Effector memory CD4-positive, alpha-beta T cell (primary cell): ENCODE data around the gene ZNF425.

Experiments used
- DNase-seq, 3 donors: peaks; one replicate each; pipeline ENCODE4 v3.0.0-alpha.2; 2020
- H3K27ac ChIP-seq: 2 replicates; pipeline ENCODE4 v1.7.0; 2013; ENCODE audit warnings: mild to moderate bottlenecking, low read length, moderate library complexity; ENCODE audit not compliant: insufficient read depth, poor library complexity, severe bottlenecking
- H3K27me3 ChIP-seq: replicated peaks from 2 replicates; pipeline ENCODE4 v1.7.0; 2013; ENCODE audit warnings: mild to moderate bottlenecking, low read length; ENCODE audit not compliant: insufficient read depth, control insufficient read depth, poor library complexity, severe bottlenecking
- H3K36me3 ChIP-seq: 2 replicates; pipeline ENCODE4 v1.7.0; 2013; ENCODE audit warnings: mild to moderate bottlenecking, low read length, moderate library complexity; ENCODE audit not compliant: control insufficient read depth, insufficient read depth
- H3K4me1 ChIP-seq: 2 replicates; pipeline ENCODE4 v1.7.0; 2013; ENCODE audit warnings: low read length, mild to moderate bottlenecking; ENCODE audit not compliant: control insufficient read depth, insufficient read depth, poor library complexity, severe bottlenecking
- H3K4me3 ChIP-seq: 2 replicates; pipeline ENCODE4 v1.7.0; 2013; ENCODE audit warnings: low read length, low read depth, mild to moderate bottlenecking; ENCODE audit not compliant: insufficient read depth, poor library complexity, severe bottlenecking
- H3K9me3 ChIP-seq: 2 replicates; pipeline ENCODE4 v1.7.0; 2013; ENCODE audit warnings: mild to moderate bottlenecking, low read length, moderate library complexity; ENCODE audit not compliant: control insufficient read depth
- total RNA-seq, 3 donors: gene quantifications; one replicate each; lab custom pipeline; 2026; lab: John Stamatoyannopoulos, UW

The ZNF425 gene
- 0.69 to 1.2 (median 0.70) reads per million in 3 donors for total RNA-seq

GRCh38 chr7:149125863-149126661 lies at the start of gene ZNF425:
Gene ZNF425 (minus strand): TSS chr7:149126324. CDS start chr7:149126213, 111 bp downstream.
- Histone ChIP-seq H3K4me3 (peak within 1 kb of the TSS; percentile 87), H3K27ac (peak within 1 kb of the TSS; percentile 90), H3K36me3 (peaks cover 6% of the 10 kb centered on the region), H3K9me3 (peaks cover 7% of the 10 kb centered on the region), H3K4me1 (peaks cover 10% of the 10 kb centered on the region), H3K27me3 (no peaks in the 10 kb centered on the region)
- DNase-seq: peak; percentile 85 to 88 (median 86)

GRCh38 chr7:149175150-149175549 lies 49.0 kb upstream of the ZNF425 start:
- peaks cover 47% of the 10 kb centered on the region for H3K36me3 ChIP-seq
- H3K9me3 ChIP-seq: no peaks in the 10 kb centered on the region
- no peak for DNase-seq
- no peaks in the 10 kb centered on the region for H3K27me3 ChIP-seq
- H3K4me3 ChIP-seq: no peak overlapping the region
- H3K27ac ChIP-seq: no peak overlapping the region
- no peaks in the 10 kb centered on the region for H3K4me1 ChIP-seq

- DNase-seq: no peak
- no peak overlapping the region for H3K27ac ChIP-seq
- H3K27me3 ChIP-seq: no peaks in the 10 kb centered on the region
- H3K4me1 ChIP-seq: no peaks in the 10 kb centered on the region
- H3K9me3 ChIP-seq: no peaks in the 10 kb centered on the region
- no peak overlapping the region for H3K4me3 ChIP-seq
- peaks cover 43% of the 10 kb centered on the region for H3K36me3 ChIP-seq
Observed at GRCh38 chr7:149172534-149172920, 46.4 kb upstream of the ZNF425 start.

GRCh38 chr7:149171892-149172533 lies 45.9 kb upstream of the ZNF425 start:
- DNase-seq: no peak
- H3K27me3 ChIP-seq: no peaks in the 10 kb centered on the region
- no peaks in the 10 kb centered on the region for H3K9me3 ChIP-seq
- H3K4me3 ChIP-seq: no peak overlapping the region
- H3K4me1 ChIP-seq: no peaks in the 10 kb centered on the region
- H3K36me3 ChIP-seq: peaks cover 43% of the 10 kb centered on the region
- H3K27ac ChIP-seq: no peak overlapping the region

- no peak overlapping the region for H3K4me3 ChIP-seq
- no peak overlapping the region for H3K27ac ChIP-seq
- no peaks in the 10 kb centered on the region for H3K27me3 ChIP-seq
- DNase-seq: no peak
- peaks cover 34% of the 10 kb centered on the region for H3K36me3 ChIP-seq
- no peaks in the 10 kb centered on the region for H3K4me1 ChIP-seq
- H3K9me3 ChIP-seq: no peaks in the 10 kb centered on the region
Observed at GRCh38 chr7:149166630-149167352, 40.7 kb upstream of the ZNF425 start.

GRCh38 chr7:149166142-149166541 lies 40.0 kb upstream of the ZNF425 start:
- Histone ChIP-seq H3K36me3 (peaks cover 32% of the 10 kb centered on the region), H3K27ac (no peak overlapping the region), H3K27me3 (no peaks in the 10 kb centered on the region), H3K4me3 (no peak overlapping the region), H3K4me1 (no peaks in the 10 kb centered on the region), H3K9me3 (no peaks in the 10 kb centered on the region)
- DNase-seq: no peak

GRCh38 chr7:149161241-149161848 lies 35.2 kb upstream of the ZNF425 start:
- H3K27me3 ChIP-seq: no peaks in the 10 kb centered on the region
- DNase-seq: no peak
- H3K4me1 ChIP-seq: no peaks in the 10 kb centered on the region
- no peaks in the 10 kb centered on the region for H3K9me3 ChIP-seq
- no peak overlapping the region for H3K27ac ChIP-seq
- no peak overlapping the region for H3K4me3 ChIP-seq
- H3K36me3 ChIP-seq: peaks cover 10% of the 10 kb centered on the region

GRCh38 chr7:149156898-149157297 lies 30.8 kb upstream of the ZNF425 start:
- Histone ChIP-seq H3K9me3 (no peaks in the 10 kb centered on the region), H3K27me3 (no peaks in the 10 kb centered on the region), H3K4me3 (no peak overlapping the region), H3K36me3 (peaks cover 18% of the 10 kb centered on the region), H3K4me1 (no peaks in the 10 kb centered on the region), H3K27ac (no peak overlapping the region)
- DNase-seq: no peak

- peaks cover 12% of the 10 kb centered on the region for H3K36me3 ChIP-seq
Observed at GRCh38 chr7:149154056-149154455, 27.9 kb upstream of the ZNF425 start.

More at GRCh38 chr7:149154056-149154455, 27.9 kb upstream of the ZNF425 start:
- no peak overlapping the region for H3K4me3 ChIP-seq
- no peaks in the 10 kb centered on the region for H3K9me3 ChIP-seq
- no peak overlapping the region for H3K27ac ChIP-seq
- no peaks in the 10 kb centered on the region for H3K4me1 ChIP-seq
- no peak for DNase-seq
- H3K27me3 ChIP-seq: no peaks in the 10 kb centered on the region
